ENCODE measurements around the gene IL4I1.

IL4I1 gene

GRCh38 chr19:49873129-49873521 lies 23.6 kb downstream of the IL4I1 start:
- H3F3A ChIP-seq (ENCODE audit: low read depth) = no peaks in the 10 kb centered on the region
- H3K9me2 ChIP-seq (replicated peaks; ENCODE audit: low read depth, low read length) = no peaks in the 10 kb centered on the region
- H3K9me3 ChIP-seq (ENCODE audit: insufficient read depth, low read depth, low read length) = no peaks in the 10 kb centered on the region
- H2AFZ ChIP-seq (ENCODE audit: low read length) = no peak overlapping the region
- peaks cover 33% of the 10 kb centered on the region for H3K4me1 ChIP-seq (ENCODE audit: insufficient read depth, low read length, poor library complexity, severe bottlenecking)
- H3K4me3 ChIP-seq (ENCODE audit: low read length, poor library complexity, severe bottlenecking) = no peak overlapping the region
- no peak overlapping the region for H3K9ac ChIP-seq (ENCODE audit: low read depth, low read length, poor library complexity, severe bottlenecking)
- H3K79me2 ChIP-seq (ENCODE audit: insufficient read depth, low read length) = peaks cover 33% of the 10 kb centered on the region
- TF ChIP-seq, protein P1, sequence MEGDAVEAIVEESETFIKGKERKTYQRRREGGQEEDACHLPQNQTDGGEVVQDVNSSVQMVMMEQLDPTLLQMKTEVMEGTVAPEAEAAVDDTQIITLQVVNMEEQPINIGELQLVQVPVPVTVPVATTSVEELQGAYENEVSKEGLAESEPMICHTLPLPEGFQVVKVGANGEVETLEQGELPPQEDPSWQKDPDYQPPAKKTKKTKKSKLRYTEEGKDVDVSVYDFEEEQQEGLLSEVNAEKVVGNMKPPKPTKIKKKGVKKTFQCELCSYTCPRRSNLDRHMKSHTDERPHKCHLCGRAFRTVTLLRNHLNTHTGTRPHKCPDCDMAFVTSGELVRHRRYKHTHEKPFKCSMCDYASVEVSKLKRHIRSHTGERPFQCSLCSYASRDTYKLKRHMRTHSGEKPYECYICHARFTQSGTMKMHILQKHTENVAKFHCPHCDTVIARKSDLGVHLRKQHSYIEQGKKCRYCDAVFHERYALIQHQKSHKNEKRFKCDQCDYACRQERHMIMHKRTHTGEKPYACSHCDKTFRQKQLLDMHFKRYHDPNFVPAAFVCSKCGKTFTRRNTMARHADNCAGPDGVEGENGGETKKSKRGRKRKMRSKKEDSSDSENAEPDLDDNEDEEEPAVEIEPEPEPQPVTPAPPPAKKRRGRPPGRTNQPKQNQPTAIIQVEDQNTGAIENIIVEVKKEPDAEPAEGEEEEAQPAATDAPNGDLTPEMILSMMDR (conservative IDR thresholded peaks at IDR 0.05; ENCODE audit: low read length) = no peak
- TF ChIP-seq EZH2phosphoT487 (IDR thresholded peaks at IDR 0.05; ENCODE audit: borderline replicate concordance) = no peak
- peaks cover 5% of the 10 kb centered on the region for H4K20me1 ChIP-seq (ENCODE audit: insufficient read depth, low read length, poor library complexity, severe bottlenecking)
- no peak overlapping the region for H3K4me2 ChIP-seq (ENCODE audit: low read depth, low read length, poor library complexity, severe bottlenecking)
- no peaks in the 10 kb centered on the region for H3K36me3 ChIP-seq (ENCODE audit: insufficient read depth, low read length)
- H3K27me3 ChIP-seq (ENCODE audit: insufficient read depth, low read length, poor library complexity, severe bottlenecking) = no peaks in the 10 kb centered on the region

GRCh38 chr19:49872245-49873128 lies 24.2 kb downstream of the IL4I1 start:
- no peak overlapping the region for H3K9ac ChIP-seq (ENCODE audit: low read depth, low read length, poor library complexity, severe bottlenecking)
- TF ChIP-seq, protein P1 (conservative IDR thresholded peaks at IDR 0.05; ENCODE audit: low read length) = no peak
- TF ChIP-seq EZH2phosphoT487 (IDR thresholded peaks at IDR 0.05; ENCODE audit: borderline replicate concordance) = no peak
- no peaks in the 10 kb centered on the region for H3K9me3 ChIP-seq (ENCODE audit: insufficient read depth, low read depth, low read length)
- H4K20me1 ChIP-seq (ENCODE audit: insufficient read depth, low read length, poor library complexity, severe bottlenecking) = peaks cover 5% of the 10 kb centered on the region
- H3K4me1 ChIP-seq (ENCODE audit: insufficient read depth, low read length, poor library complexity, severe bottlenecking) = peaks cover 36% of the 10 kb centered on the region
- no peaks in the 10 kb centered on the region for H3F3A ChIP-seq (ENCODE audit: low read depth)
- H3K9me2 ChIP-seq (replicated peaks; ENCODE audit: low read depth, low read length) = no peaks in the 10 kb centered on the region
- H3K27me3 ChIP-seq (ENCODE audit: insufficient read depth, low read length, poor library complexity, severe bottlenecking) = no peaks in the 10 kb centered on the region
- H3K4me2 ChIP-seq (ENCODE audit: low read depth, low read length, poor library complexity, severe bottlenecking) = no peak overlapping the region
- H2AFZ ChIP-seq (ENCODE audit: low read length) = no peak overlapping the region
- H3K4me3 ChIP-seq (ENCODE audit: low read length, poor library complexity, severe bottlenecking) = no peak overlapping the region
- H3K79me2 ChIP-seq (ENCODE audit: insufficient read depth, low read length) = peaks cover 32% of the 10 kb centered on the region
- no peaks in the 10 kb centered on the region for H3K36me3 ChIP-seq (ENCODE audit: insufficient read depth, low read length)

GRCh38 chr19:49871349-49871985 lies 25.2 kb downstream of the IL4I1 start:
- Histone ChIP-seq H3F3A (ENCODE audit: low read depth) (no peaks in the 10 kb centered on the region), H3K27me3 (ENCODE audit: insufficient read depth, low read length, poor library complexity, severe bottlenecking) (no peaks in the 10 kb centered on the region), H3K9ac (ENCODE audit: low read depth, low read length, poor library complexity, severe bottlenecking) (no peak overlapping the region), H3K79me2 (ENCODE audit: insufficient read depth, low read length) (peaks cover 36% of the 10 kb centered on the region), H3K9me2 (replicated peaks; ENCODE audit: low read depth, low read length) (no peaks in the 10 kb centered on the region), H3K4me2 (ENCODE audit: low read depth, low read length, poor library complexity, severe bottlenecking) (no peak overlapping the region), H3K9me3 (ENCODE audit: insufficient read depth, low read depth, low read length) (no peaks in the 10 kb centered on the region), H3K4me1 (ENCODE audit: insufficient read depth, low read length, poor library complexity, severe bottlenecking) (peaks cover 37% of the 10 kb centered on the region), H2AFZ (ENCODE audit: low read length) (no peak overlapping the region), H4K20me1 (ENCODE audit: insufficient read depth, low read length, poor library complexity, severe bottlenecking) (peaks cover 9% of the 10 kb centered on the region), H3K36me3 (ENCODE audit: insufficient read depth, low read length) (no peaks in the 10 kb centered on the region), H3K4me3 (ENCODE audit: low read length, poor library complexity, severe bottlenecking) (no peak overlapping the region)
- TF ChIP-seq EZH2phosphoT487 (IDR thresholded peaks at IDR 0.05; ENCODE audit: borderline replicate concordance) = no peak
- TF ChIP-seq, protein P1 (conservative IDR thresholded peaks at IDR 0.05; ENCODE audit: low read length) = no peak
